GM12878 (cell line): Measurements from ENCODE around the gene PSPN. TPM values are rescaled to one million over a fixed set of nuclear protein-coding genes. Genes with fewer than 3 reads are reported as not detected.

Experiments used
- ATAC-seq: fragments of 200-7000 bp; cut with Tn5 transposase; 3 replicates; pipeline ENCODE4 v1.9.1; 2020; ENCODE audit warnings: mild to moderate bottlenecking, moderate library complexity
- BruUV-seq: library from RNA; stranded (reverse); fragments of 400-500 nt; replicated peaks from 2 replicates; lab custom pipeline; 2021; lab: Mats Ljungman, UMichigan
- CTCF ChIA-PET: fragments of 300-600 bp; sonication (Branson Sonifier 250); formaldehyde crosslinking; extraction: SDS; loops from one replicate; lab custom pipeline; 2021; ENCODE audit warnings: inconsistent platforms; lab: Yijun Ruan, JAX
- POLR2A ChIA-PET: fragments of 350-600 bp; formaldehyde crosslinking; extraction: SDS; loops from one replicate; lab custom pipeline; 2021; ENCODE audit warnings: inconsistent platforms; lab: Charles Lee
- RAD21 ChIA-PET: fragments of 300-600 bp; sonication (Branson Sonifier 250); formaldehyde crosslinking; loops from one replicate; lab custom pipeline; 2023; ENCODE audit warnings: antibody characterized with exemption; ENCODE audit not compliant: unreplicated experiment; lab: Charles Lee
- SMC1A ChIA-PET: fragments of 300-600 bp; sonication (Branson Sonifier 250); formaldehyde crosslinking; loops from one replicate; lab custom pipeline; 2023; ENCODE audit not compliant: unreplicated experiment, uncharacterized antibody; lab: Charles Lee
- DNase-seq: peaks from one replicate; pipeline ENCODE4 v3.0.0-alpha.2; 2011; ENCODE audit warnings: low read depth, low spot score
- FAIRE-seq: peaks from 3 replicates; lab custom pipeline; 2011; peaks lifted over from hg19 to GRCh38; lab: Jason Lieb, UNC
- H2AFZ ChIP-seq: 2 replicates; pipeline ENCODE4 v1.6.0; 2011; ENCODE audit warnings: low read depth, low read length, control low read depth; ENCODE audit not compliant: control insufficient read depth
- H3K27ac ChIP-seq: 2 replicates; pipeline ENCODE4 v1.5.1; 2011; ENCODE audit warnings: control low read depth; ENCODE audit not compliant: control insufficient read depth, insufficient read depth
- H3K27me3 ChIP-seq, 2 experiments: replicated peaks in 1 of 2; 2 replicates each; pipeline versions ENCODE4 v1.6.0 to v1.6.1; 2011; ENCODE audit warnings: low read length in 1 of 2; ENCODE audit not compliant: control insufficient read depth in 2 of 2, insufficient read depth in 2 of 2
- H3K36me3 ChIP-seq, 2 experiments: 2 replicates each; pipeline ENCODE4 v1.5.1; 2011; ENCODE audit warnings: low read length in 1 of 2; ENCODE audit not compliant: control insufficient read depth in 2 of 2, insufficient read depth in 2 of 2
- H3K4me1 ChIP-seq: 2 replicates; pipeline ENCODE4 v1.6.1; 2011; ENCODE audit warnings: mild to moderate bottlenecking, low read length, moderate library complexity, mixed read lengths; ENCODE audit not compliant: control insufficient read depth, insufficient read depth
- H3K4me2 ChIP-seq: 2 replicates; pipeline ENCODE4 v1.6.0; 2011; ENCODE audit warnings: control low read depth; ENCODE audit not compliant: control insufficient read depth, insufficient read depth
- H3K4me3 ChIP-seq: fragments of 200-600 bp; sonication (generic); 2 replicates; pipeline ENCODE4 v1.5.1; 2016
- H3K79me2 ChIP-seq: 2 replicates; pipeline ENCODE4 v1.6.0; 2011; ENCODE audit warnings: low read length; ENCODE audit not compliant: control insufficient read depth, insufficient read depth
- H3K9ac ChIP-seq: 2 replicates; pipeline ENCODE4 v1.8.0; 2011; ENCODE audit warnings: low read length, control low read depth, mixed read lengths; ENCODE audit not compliant: control insufficient read depth, insufficient read depth
- H3K9me3 ChIP-seq: replicated peaks from 3 replicates; pipeline ENCODE4 v1.5.1; 2011; ENCODE audit warnings: mild to moderate bottlenecking, low read length; ENCODE audit not compliant: control insufficient read depth, insufficient read depth
- H4K20me1 ChIP-seq: 2 replicates; pipeline ENCODE4 v1.6.0; 2011; ENCODE audit not compliant: control insufficient read depth, insufficient read depth
- BCL3 ChIP-seq: IDR thresholded peaks from 2 replicates; pipeline ENCODE4 v1.6.1; 2011; ENCODE audit warnings: borderline replicate concordance, low read depth, mild to moderate bottlenecking, moderate library complexity, low read length; ENCODE audit not compliant: insufficient read depth, poor library complexity, severe bottlenecking
- HSF1 ChIP-seq: fragments of 150-350 bp; IDR thresholded peaks from 2 replicates; pipeline ENCODE4 v1.6.1; 2014; ENCODE audit warnings: mild to moderate bottlenecking, low read depth, low read length
- IKZF1 ChIP-seq: fragments of 450-650 bp; conservative IDR thresholded peaks from 2 replicates; pipeline ENCODE4 v1.6.1; 2017; ENCODE audit warnings: antibody characterized with exemption, mild to moderate bottlenecking
- IKZF2 ChIP-seq, 2 experiments: fragments of 450-650 bp; IDR thresholded peaks; 2 replicates each; pipeline ENCODE4 v1.6.1; 2017; ENCODE audit warnings: mild to moderate bottlenecking in 2 of 2, moderate library complexity in 2 of 2
- KAT2A ChIP-seq: conservative IDR thresholded peaks from 2 replicates; pipeline ENCODE4 v1.6.1; 2011; ENCODE audit warnings: low read depth, low read length; ENCODE audit not compliant: control insufficient read depth
- MTA3 ChIP-seq: IDR thresholded peaks from 2 replicates; pipeline ENCODE4 v1.6.1; 2012; ENCODE audit warnings: low read length, inconsistent platforms, borderline replicate concordance
- NFIC ChIP-seq: IDR thresholded peaks from 2 replicates; pipeline ENCODE4 v1.6.1; 2012; ENCODE audit warnings: low read depth, mild to moderate bottlenecking, inconsistent platforms, low read length, moderate library complexity
- RB1 ChIP-seq: fragments of 450-650 bp; formaldehyde crosslinking; IDR thresholded peaks from 2 replicates; pipeline ENCODE4 v1.6.1; 2017; ENCODE audit warnings: mild to moderate bottlenecking, borderline replicate concordance
- REST ChIP-seq: IDR thresholded peaks from 2 replicates; pipeline ENCODE4 v1.6.1; 2012; ENCODE audit warnings: mild to moderate bottlenecking, low read depth, low read length
- SKIL ChIP-seq: fragments of 450-650 bp; IDR thresholded peaks from 2 replicates; pipeline ENCODE4 v1.6.1; 2017; ENCODE audit warnings: mild to moderate bottlenecking, low read depth, inconsistent platforms; ENCODE audit not compliant: poor library complexity, severe bottlenecking
- USF1 ChIP-seq: IDR thresholded peaks from 2 replicates; pipeline ENCODE4 v1.6.1; 2011; ENCODE audit warnings: borderline replicate concordance, low read depth, mild to moderate bottlenecking, moderate library complexity, mixed read lengths, low read length; ENCODE audit not compliant: insufficient read depth; ENCODE audit errors: extremely low read length
- ZNF217 ChIP-seq: fragments of 450-650 bp; IDR thresholded peaks from 2 replicates; pipeline ENCODE4 v1.6.1; 2017; ENCODE audit warnings: antibody characterized with exemption, mild to moderate bottlenecking
- WGBS: methylation state at CpG from one replicate; pipeline ENCODE4 v1.1.6; 2016; ENCODE audit warnings: low lambda C conversion rate; ENCODE audit not compliant: insufficient replicate concordance, insufficient coverage; ENCODE audit errors: missing lambda C conversion rate; 5-methylcytosine and 5-hydroxymethylcytosine counted together
- in situ Hi-C: fragments of 300-500 bp; cut with MboI; formaldehyde crosslinking; loops from 9 replicates; pipeline ENCODE4 v1.14.3; 2018; ENCODE audit warnings: mixed read lengths
- intact Hi-C: fragments of 100-400 bp; cut with micrococcal nuclease; formaldehyde crosslinking; loops from one replicate; pipeline ENCODE4 v1.14.2; 2022; ENCODE audit not compliant: unreplicated experiment
- polyA plus RNA-seq, 11 experiments: library from polyadenylated mRNA; depleted of rRNA in 4 of 11; unstranded in 6 of 11; stranded (reverse) in 5 of 11; fragments of >200 nt; fragmentation: Nextera tagmentation in 4 of 11; fragmentation: Illumina TruSeq in 1 of 11; extraction: Ambion mirVana in 4 of 11; extraction: Trizol in 1 of 11; gene quantifications; 1 replicate in 1 of 11; 2 replicates in 10 of 11; pipeline versions ENCODE4 v1.2.1 to v1.2.3, GENCODE V29; 2011 to 2016; ENCODE audit warnings: inconsistent platforms in 2 of 11, missing spikeins in 2 of 11, low read depth in 1 of 11
- total RNA-seq, 4 experiments: library from RNA; depleted of rRNA in 3 of 4; stranded (reverse); fragments of >200 nt in 3 of 4; fragmentation: Illumina TruSeq in 1 of 4; extraction: Trizol in 1 of 4; gene quantifications; 2 replicates each; pipeline versions ENCODE4 v1.2.1 to v1.2.3, GENCODE V29; 2013 to 2021

Gene PSPN
- total and polyA plus RNA-seq, 10 of the 15 experiments (the other 5 are each of a cell fraction or from before 2014, with no cell fraction given), result 0.27 to 1.2 (median 0.66) TPM

GRCh38 chr19:6372594-6373095 is 3.1 kb downstream of the PSPN start, which contains the start of gene ALKBH7:
ALKBH7 (plus strand) TSS chr19:6372794; CDS start chr19:6372821, 27 bp downstream.
- ATAC-seq (peak; percentile 94), DNase-seq (peak; percentile 99), FAIRE-seq (peak; percentile 99)
- Histone ChIP-seq H4K20me1 (no peaks in the 10 kb centered on the region), H3K4me1 (peaks cover 2% of the 10 kb centered on the region; the same call in 1 of the 2 replicates), H3K27ac (peak within 1 kb of the TSS; percentile 88), H3K9ac (peak within 1 kb of the TSS; percentile 83), H3K79me2 (no peaks in the 10 kb centered on the region; the same call in 1 of the 2 replicates), H2AFZ (peak within 1 kb of the TSS; percentile 98), H3K9me3 (no peaks in the 10 kb centered on the region), H3K27me3 (no peaks in the 10 kb centered on the region), H3K36me3 (peaks cover 0 to 5% of the 10 kb centered on the region in 2 experiments; a peak in 3 of 4 replicates), H3K4me2 (peak within 1 kb of the TSS; percentile 88), H3K4me3 (peak within 1 kb of the TSS; percentile 90)
- SMC1A ChIA-PET, result interaction anchor here (0.8 to 1.3 kb wide), 10 partner anchors 8 to 697 kb away, joined by 3 to 10 read pairs (median 3); partner anchors contain the start of genes CLPP, DENND1C and ZNF557
- BruUV-seq, result no TSS peak
- RAD21 ChIA-PET, result interaction anchor here (0.6 to 1.6 kb wide), 11 partner anchors 11 to 491 kb away, joined by 3 to 9 read pairs (median 5); partner anchors contain the start of genes CLPP, DENND1C, GTF2F1 and KHSRP
- in situ Hi-C loops (no loop called here), intact Hi-C loops (no loop called here)
- under 1% methylated on average over 45 of the region's 47 CpGs for WGBS
- POLR2A ChIA-PET, result interaction anchor here (0.5 to 2.6 kb wide), 18 partner anchors 10 to 755 kb away, joined by 3 to 30 read pairs (median 5); partner anchors contain the start of genes CLPP, DENND1C, GTF2F1 and KHSRP
- CTCF ChIA-PET, result interaction anchor here (0.8 to 1.8 kb wide), 8 partner anchors 9 to 491 kb away, joined by 3 to 10 read pairs (median 6); partner anchors contain the start of genes CLPP, DENND1C and KHSRP
- TF ChIP-seq MTA3, result no peak
- TF ChIP-seq HSF1, result no peak
- no peak for TF ChIP-seq REST
- TF ChIP-seq BCL3, result no peak
- no peak for TF ChIP-seq USF1
- peak; percentile 90 for TF ChIP-seq SKIL
- TF ChIP-seq NFIC, result no peak
- TF ChIP-seq RB1, result peak; percentile 82
- no peak for TF ChIP-seq KAT2A
- TF ChIP-seq IKZF2 (IDR thresholded peaks at IDR 0.05), result no peak
- TF ChIP-seq ZNF217, result no peak
- TF ChIP-seq IKZF1, result peak; percentile 67
